Body of pancreas (tissue), 4 donors: Measurements from ENCODE around the gene DYRK1A.

Source experiments
- CTCF ChIP-seq, 7 experiments: fragments of 450-650 bp in 4 of 7; fragments of 200-600 bp in 3 of 7; sonication (generic) in 3 of 7; IDR thresholded peaks; one replicate each; pipeline ENCODE4 v1.5.1; 2016 to 2019; ENCODE audit warnings: antibody characterized with exemption in 7 of 7
- POLR2A ChIP-seq, 3 donors: fragments of 450-650 bp; IDR thresholded peaks; one replicate each; pipeline ENCODE4 v1.6.1; 2016; ENCODE audit warnings: antibody characterized with exemption in 3 of 3, mild to moderate bottlenecking in 2 of 3

GRCh38 chr21:37553078-37553481 is 186.5 kb downstream of the DYRK1A start:
- TF ChIP-seq CTCF (IDR thresholded peaks at IDR 0.05) (no peak), POLR2A (IDR thresholded peaks at IDR 0.05) (no peak)
